ENCODE measurements around the gene MRPL12.
"Not testable (repeated sequence)": the region's sequence is repeated elsewhere in the genome, so short reads cannot be mapped to it uniquely, and the experiment has no call there.

MRPL12 gene

DNA sequence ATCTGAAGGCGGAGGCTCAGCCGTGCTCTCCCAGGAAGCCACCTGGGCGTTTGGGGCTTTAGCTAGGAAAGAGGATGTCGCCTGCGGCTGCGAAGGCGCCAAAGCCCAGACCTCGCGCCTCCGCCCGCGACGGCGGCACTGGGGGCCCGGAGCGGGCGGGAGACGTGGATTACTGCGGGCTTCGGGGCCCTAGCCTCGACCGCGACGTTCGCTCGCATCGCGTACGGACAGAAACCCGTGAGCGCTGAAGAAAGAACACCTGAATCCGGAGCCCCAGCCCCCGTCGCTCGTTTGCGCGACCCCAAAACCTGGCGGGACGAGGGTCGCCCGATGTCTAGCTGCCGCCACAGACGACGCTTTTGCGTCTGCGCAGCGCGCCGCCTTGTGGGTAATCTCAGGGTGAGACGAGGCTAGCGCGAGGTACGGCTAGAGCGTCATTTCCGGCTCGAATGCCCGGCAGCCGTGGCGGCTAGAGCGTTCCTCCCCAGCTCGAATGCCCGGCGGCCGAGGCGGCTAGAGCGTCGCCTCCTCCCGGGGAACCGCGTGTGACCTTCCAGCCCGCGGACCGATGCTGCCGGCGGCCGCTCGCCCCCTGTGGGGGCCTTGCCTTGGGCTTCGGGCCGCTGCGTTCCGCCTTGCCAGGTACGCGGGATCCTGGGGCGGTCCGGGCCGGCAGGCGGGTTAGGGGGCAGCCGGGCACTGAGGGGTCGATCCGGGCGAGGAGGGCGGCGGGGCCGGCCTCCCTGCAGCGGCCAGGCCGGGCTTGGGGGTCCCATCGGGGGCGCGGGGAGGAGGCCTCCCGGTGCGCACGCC lies at the start of gene MRPL12:
Gene MRPL12 (plus strand): TSS at position 434 of the 813 bp plus-strand sequence. CDS start 135 bp downstream, at position 569.
- peak; percentile 87 for DNase-seq (ENCODE audit: low read depth)

DNA sequence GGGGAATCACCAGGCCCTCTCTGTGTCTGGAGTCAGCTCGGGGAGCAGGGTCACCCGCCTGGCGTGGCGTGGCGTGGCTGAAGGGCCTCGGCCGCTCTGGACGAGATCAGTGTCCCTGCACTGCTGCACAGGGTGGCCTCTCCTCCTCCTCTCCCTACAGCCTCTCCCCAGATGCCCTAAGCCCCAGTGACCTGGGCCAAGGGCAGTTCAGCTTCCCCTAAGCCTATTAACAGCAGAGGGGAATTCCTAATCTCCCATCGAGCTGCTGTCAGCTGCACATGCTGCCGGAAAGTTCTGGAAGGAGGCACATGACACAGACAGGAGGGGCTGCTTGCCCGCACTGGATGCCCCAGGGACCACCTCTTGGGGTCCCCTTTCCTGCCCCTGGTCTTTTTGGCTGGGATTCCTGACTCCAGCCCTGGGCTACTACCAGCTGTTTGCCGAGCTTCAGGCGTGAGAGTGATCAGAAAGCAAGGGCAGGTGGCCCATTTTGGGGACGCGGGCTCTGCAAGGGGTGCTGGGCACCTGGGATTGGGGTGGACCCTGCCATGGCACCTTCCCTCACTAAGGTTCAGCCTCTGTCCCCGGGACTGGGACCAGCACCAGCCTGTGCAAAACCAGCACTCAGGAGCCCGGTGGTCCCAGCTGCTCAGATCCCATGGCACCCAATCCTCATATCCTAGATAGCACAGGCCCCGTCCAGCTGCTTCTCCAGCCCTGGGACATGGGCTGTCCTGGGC lies 47.6 kb upstream of the MRPL12 start:
- DNase-seq (ENCODE audit: low read depth) = no peak

DNA sequence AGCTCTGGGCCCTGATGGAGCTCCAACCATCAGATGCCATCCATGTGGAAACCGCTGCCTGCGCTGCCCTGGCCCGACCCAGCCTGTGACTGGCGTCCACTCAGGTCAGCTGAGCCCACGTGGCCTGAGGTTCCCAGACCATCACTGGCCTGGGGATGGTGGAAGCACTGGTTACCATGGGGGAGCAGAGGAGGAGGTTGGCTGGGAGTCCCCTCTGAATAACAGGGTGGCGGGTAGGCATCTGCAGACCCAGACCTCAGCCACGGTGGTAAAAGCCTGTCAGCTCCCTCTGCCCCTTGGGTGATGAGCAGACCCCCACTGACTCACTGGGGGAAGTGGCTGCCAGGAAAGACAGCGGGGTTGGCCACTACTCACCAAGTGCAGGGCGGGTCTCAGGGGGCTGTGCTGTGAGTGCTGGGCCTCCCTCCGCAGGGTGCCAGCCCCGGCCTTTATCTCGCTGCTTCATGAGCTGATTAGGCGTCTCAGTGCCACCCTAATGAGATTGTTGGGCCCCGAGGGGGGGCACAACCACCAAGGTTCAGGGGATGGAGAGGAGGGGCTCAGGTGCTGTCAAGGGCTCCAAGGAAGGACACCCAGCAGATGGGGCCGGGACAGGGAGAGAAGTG lies 46.9 kb upstream of the MRPL12 start, which contains the start of gene PDE6G:
Gene PDE6G (minus strand): TSS at position 425 of the 626 bp plus-strand sequence. CDS start 3,237 bp downstream, outside the sequence.
- no peak for DNase-seq (ENCODE audit: low read depth)

DNA sequence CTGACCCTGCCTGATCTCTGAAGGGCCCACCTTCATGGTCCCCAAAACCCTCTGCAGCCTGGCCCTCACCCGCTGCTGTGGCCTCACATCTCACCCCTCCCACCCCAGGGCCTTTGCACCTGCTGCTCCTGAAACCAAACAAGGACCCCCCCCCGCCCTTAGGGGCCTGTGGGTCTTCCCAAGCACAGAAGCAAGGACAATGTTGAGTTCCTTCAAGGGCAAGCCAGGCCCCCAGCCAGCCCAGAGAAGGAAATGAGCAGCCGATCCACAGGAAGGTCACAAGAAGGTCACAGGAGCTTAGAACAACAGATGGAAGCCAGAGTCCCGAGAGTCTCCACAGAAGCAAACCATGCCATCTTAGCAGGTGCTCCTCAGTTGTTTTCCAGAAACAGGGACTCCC lies 46.3 kb upstream of the MRPL12 start:
- DNase-seq (ENCODE audit: low read depth) = no peak

DNA sequence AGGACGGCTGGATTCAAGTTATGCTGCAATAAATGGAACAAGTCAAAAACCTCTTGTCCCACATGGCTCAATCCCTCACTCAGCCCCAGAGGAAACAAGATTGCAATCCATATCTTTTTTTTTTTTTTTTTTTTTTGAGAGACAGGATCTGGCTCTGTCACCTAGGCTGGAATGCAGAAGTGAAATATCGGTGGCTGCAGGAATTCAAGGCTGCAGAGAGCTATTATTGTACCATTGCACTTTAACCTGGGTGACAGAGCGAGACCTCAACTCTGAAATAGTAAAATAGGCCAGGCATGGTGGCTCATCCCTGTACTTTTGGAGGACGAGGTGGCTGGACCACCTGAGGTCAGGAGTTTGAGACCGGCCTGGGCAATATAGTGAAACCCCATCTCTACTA lies 44.1 kb upstream of the MRPL12 start:
- DNase-seq (ENCODE audit: low read depth) = no peak

DNA sequence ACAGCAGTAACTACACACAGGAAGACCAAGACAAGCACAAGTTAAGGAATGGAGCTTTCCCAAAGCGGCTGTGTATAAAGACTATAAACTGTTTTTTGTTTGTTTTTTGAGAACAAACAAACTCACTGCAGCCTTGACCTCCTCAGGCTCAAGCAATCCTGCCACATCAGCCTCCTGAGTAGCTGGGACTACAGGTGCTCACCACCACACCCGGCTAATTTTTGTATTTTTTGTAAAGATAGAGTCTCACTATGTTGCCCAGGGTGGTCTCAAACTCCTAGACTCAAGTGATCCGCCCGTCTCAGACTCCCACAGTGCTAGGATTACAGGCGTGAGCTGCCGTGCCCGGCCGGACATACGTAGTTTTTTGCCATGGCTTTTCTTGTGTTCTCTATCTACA lies 42.7 kb upstream of the MRPL12 start:
- DNase-seq (ENCODE audit: low read depth) = no peak

DNA sequence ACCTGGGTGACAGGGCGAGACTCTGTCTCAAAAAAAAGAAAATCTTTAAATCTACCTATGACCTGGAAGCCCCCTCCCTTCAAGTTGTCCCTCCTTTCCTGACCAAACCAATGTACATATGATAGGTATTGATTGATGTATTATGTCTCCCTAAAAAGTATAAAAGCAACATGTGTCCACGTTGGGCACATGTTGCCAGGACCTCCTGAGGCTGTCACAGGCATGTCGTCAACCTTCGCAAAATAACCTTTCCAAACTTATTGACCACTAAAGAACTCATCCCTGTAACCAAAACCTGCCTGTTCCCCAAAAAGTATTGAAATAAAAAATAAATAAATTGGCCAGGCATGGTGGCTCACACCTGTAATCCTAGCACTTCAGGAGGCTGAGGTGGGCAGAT lies 41.2 kb upstream of the MRPL12 start:
- no peak for DNase-seq (ENCODE audit: low read depth)

DNA sequence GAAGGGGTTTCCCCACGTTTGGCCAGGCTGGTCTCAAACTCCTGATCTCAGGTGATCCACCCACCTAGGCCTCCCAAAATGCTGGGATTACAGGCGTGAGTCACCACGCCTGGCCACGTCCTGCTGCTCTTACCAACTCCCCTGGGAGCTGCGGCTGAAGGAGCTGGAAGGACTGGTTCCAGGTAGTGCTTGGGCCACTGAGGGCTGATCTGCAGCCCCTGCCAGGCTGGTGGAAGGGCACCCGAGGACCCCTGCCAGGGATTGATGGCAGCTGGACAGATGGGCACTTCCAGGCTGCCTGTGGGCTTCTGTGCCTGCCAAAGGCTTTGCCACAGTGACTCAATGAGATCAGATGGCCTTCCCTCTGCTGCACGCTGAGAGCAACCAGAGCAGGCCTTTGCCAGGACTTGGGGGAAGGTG lies 39.1 kb upstream of the MRPL12 start:
- DNase-seq (ENCODE audit: low read depth) = no peak

DNA sequence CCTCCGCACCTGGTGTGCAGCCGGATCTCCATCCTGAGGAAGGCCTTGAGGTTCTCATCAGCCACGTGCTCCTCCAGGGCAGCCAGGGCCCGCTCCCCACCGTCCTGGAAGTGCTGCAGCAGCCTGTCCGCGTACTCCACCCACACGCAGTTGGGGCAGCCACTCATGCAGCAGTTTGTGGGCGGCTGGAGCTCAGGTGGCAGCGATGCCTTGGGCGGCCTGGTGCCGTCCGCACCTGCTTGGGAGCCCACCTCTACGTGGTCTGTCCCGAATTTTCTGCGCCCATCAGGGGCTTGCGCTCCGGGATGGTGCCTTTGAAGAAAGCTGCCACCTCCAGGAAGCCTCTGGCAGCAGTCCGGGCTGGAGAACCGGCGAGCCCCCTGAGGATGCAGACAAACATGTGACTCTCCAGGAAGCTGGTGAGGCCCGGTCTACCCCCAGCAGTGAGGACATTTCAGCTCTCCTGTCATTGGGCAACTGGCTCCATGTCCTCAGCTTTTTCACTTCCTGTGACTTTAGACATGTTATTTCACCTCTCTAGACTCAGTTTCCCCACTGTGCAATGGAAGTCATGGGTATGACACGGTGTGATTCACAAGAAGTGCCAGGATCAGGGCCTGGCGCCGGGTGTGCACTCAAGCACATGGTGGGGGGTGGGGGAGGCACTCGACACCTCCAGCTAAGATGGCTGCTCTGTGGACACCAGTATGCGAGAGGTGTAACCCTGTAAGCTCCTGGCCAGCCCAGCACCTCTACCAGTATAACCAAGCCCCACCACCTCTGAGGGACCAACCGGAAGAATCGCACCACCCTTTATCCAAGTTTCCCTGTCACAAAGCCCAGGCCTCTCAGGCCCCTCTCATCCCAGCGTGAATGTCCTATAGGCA lies 37.7 kb upstream of the MRPL12 start:
- DNase-seq (ENCODE audit: low read depth) = no peak

DNA sequence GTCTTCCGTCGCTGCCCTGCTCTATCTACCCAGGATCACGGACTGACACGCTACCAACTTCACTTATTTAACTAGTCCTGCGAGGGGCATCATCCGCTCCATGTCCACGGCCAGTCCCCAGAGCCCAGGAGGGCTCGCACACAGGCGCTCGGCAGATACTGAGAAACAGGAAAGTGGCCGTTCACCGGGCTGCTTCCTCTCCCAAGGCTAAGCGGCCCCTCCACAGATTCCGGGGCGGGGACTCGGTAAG lies 37.1 kb upstream of the MRPL12 start:
- no peak for DNase-seq (ENCODE audit: low read depth)

DNA sequence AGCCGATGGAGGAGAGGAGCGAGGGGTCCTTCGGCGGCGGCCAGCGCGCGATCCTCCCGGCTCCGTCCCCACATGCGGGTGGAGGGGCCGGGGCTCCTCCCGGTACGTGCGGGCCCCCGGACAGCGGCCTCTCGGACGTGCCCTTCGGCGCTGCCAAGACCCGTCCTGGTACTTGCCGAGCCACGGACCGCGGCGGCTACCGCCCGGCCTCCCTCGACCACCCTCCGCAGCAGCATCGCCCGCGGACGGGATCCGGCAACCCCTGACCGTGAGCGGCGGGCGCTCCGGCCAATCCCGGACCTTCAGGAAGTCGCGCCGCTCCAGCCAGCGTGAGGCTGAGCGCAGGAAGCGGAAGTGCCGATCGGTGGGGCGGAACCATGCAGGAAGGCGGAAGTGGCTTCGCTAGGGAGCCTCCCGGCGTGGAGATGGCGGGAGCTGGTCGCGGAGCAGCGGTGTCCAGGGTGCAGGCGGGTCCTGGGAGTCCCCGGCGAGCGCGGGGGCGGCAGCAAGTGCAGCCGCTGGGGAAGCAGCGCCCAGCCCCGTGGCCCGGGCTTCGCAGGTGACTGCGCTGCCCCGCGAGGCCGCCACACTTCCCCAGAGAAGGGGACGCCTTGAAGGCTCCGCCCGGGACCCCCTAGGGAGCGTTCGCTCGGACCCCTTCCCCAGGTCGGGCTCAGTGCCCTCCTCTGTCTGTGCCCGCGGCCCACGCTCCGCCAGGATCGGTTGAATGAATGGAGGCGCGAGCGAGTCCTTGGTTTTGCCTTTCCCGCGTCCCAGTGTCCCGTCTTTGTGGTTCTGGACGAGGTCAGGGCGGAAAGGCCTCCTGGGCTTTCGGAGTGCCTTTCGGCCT lies 36.6 kb upstream of the MRPL12 start, which contains the start of the genes CCDC137 and OXLD1:
Gene CCDC137 (plus strand): TSS at position 396 of the 850 bp plus-strand sequence. CDS start 30 bp downstream, at position 426.
Gene OXLD1 (minus strand): TSS at position 264 of the 850 bp plus-strand sequence. CDS start 28 bp downstream, at position 236.
- peak; percentile 92 for DNase-seq (ENCODE audit: low read depth)

DNA sequence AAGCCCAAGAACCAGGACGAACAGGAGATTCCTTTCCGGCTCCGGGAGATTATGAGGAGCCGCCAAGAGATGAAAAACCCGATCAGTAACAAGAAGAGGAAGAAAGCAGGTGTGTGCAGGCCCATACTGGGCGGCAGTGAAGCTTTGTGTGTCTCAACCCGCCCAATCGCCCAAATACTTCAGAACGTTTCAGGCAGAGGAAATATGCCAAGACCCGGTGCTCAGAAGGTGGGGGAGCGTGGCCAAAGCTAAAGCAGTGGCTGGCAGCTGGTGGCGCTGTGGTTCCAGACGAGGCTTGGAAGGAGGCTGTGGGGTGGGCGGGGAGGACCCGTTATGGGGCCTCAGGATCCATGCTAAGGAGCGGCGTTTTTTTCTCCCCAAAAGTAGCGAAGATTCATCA lies 35.4 kb upstream of the MRPL12 start:
- DNase-seq (ENCODE audit: low read depth) = no peak

DNA sequence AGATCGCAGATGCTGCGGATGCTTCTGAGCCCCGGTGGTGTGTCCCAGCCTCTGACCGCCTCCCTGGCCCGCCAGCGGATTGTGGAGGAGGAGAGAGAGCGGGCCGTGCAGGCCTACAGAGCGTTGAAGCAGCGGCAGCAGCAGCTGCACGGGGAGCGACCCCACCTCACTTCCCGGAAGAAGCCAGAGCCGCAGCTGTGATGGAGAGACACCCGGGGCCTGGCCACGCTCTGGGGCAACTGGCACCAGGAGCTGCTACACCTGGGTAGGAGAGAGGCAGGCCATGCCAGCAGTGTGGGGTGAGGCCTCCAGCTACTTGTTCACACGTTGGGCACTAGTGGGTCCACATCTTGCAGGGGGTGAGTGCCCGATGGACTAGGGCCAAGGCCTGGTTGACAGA lies 30.7 kb upstream of the MRPL12 start:
- DNase-seq (ENCODE audit: low read depth) = no peak

DNA sequence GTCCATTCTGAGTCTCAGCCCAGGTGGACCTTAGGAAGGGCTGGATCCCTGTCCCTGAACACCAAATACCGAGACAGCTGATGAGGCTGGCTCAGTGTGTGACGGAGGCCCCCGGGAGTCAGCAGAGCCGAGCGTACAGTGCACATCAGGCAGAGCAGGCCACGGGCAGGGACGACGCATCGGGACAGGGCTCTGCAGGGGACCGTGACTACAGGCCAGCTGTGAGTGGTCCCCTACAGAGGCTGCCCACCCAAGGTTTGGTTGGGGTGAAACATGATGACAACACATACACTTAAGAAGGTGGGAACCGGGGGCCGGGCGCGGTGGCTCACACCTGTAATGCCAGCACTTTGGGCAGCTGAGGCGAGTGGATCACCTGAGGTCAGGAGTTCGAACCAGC lies 30.2 kb upstream of the MRPL12 start:
- no peak for DNase-seq (ENCODE audit: low read depth)

DNA sequence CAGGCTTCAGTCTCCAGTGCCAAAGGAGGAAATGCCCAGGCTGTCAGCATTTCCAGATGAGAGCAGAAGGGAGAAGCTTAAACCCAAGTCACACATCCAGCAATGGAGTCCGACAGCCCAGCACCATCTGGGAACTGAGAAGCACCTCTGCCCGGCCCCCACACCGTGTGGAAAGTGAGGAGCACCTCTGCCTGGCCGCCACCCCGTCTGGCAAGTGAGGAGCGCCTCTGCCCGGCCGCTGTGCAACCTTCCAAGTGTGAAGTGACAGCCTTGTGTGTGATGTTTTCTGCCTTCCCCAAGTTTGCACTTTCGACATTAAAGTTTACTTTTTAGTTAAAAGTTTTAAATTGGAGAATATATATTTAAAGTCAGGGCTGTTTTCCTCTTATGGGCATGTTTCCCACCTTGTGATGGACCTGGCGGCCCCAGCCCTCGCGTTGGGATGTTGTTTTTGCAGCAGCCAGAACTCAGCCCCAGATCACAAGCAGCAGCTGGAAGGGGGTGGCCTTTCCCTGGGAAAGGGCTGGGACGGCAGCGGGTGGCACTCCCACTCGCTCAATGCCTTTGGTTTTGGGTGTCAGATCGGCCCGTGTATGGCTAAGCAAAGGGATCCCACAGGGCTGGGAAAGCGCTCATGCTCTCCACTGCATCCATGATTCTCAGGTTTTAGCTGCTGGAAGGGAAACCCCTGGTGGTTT lies 29.5 kb upstream of the MRPL12 start:
- DNase-seq (ENCODE audit: low read depth) = no peak

DNA sequence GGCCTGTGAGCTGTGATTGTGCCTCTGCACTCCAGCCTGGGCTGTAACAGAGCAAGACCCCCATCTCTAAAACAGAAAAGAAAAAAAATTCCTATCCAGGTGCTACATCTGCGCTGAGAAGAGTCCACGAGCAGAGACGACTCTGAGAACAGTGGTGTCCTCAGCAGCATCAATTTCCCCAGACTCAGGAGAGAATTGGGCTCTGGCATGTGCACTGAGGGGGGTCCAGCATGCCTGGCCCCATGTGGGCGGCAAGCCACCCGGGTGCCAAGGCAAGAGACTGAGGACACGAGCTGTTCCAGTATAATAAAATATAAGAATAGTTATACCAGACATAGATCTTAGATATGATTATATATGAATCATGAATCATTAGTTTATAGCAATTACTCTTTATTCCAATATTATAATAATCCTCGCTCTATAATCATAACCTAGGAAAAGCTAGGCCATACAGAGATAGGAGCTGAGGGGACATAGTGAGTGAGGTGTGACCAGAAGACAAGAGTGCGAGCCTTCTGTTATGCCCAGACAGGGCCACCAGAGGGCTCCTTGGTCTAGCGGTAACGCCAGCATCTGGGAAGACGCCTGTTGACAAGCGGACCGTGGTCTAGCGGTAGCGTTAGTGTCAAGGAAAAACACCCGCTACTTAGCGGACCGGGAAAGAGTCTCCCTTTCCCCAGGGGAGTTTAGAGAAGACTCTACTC lies 27.5 kb upstream of the MRPL12 start:
- DNase-seq (ENCODE audit: low read depth) = not testable (repeated sequence)

DNA sequence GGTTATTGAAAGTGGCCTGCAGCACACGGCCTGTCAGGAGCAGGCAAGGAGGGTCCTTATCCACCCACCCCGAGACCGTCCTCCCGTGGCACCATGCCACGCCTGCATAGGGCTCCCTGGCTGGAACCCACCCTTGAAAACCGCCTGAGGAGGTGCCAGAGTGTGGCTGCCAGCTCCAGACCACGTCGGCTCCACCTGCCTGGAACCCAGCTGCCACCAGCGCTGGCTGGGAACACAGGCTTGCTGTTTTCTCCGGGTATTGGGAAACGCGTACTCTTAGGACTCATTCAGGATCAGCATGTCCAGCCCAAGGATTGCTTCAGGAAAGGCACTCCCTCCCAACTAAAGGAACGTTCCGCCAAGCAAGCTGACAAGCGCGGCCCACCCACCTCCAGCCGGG lies 26.3 kb upstream of the MRPL12 start:
- DNase-seq (ENCODE audit: low read depth) = no peak

DNA sequence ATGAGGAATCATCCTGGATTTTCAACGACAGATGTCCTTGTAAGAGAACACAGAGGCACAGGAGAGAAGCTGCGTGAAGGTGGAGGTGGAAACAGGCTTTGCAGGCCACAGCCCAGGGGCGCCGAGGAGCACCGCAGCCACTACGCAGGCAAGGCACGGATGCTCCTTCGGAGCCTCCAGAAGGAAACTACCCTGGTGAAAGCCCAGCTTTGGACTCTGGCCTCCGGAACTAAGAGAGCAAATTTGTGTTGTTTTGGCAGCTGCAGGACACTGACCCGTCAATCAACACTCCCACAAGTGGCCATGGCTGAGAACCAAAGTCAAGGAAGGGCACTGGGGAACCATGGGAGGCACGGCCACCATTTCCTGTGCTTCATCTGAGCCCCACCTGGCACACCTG lies 23.0 kb upstream of the MRPL12 start:
- DNase-seq (ENCODE audit: low read depth) = no peak

DNA sequence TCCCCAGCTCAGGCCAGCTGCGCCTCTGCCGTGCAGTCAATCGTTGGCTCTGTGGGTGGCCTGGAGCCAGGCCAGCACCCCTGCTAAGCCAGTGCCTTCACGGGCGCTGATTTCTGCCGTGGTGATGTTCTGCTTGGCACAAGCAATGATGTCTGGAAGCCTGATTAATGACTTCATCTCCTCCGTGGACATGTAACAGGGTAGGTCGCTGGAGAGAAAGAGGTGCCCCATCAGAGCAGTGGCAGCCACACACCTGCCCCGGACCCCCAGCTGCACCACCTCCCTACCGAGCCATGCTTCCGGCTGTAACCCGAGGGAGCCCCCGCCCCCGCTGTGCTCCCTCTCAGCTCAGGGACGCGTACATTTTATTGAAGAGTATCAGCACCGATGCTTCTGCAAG lies 21.5 kb upstream of the MRPL12 start:
- no peak for DNase-seq (ENCODE audit: low read depth)
